Transverse colon (tissue), 3 donors: Measurements from ENCODE around the gene SH3BP5.

Experiments used
- CTCF ChIP-seq, 5 experiments: fragments of 200-600 bp in 3 of 5; fragments of 450-650 bp in 2 of 5; sonication (generic) in 3 of 5; IDR thresholded peaks; 1 replicate in 2 of 5; 2 replicates in 3 of 5; pipeline ENCODE4 v1.5.1; 2016 to 2017; ENCODE audit warnings: antibody characterized with exemption in 5 of 5, inconsistent platforms in 3 of 5, mild to moderate bottlenecking in 2 of 5, moderate library complexity in 1 of 5
- EP300 ChIP-seq: sonication (generic); formaldehyde crosslinking; IDR thresholded peaks from one replicate; pipeline ENCODE4 v1.6.1; 2017; ENCODE audit warnings: antibody characterized with exemption, low read depth
- POLR2A ChIP-seq: fragments of 450-650 bp; IDR thresholded peaks from one replicate; pipeline ENCODE4 v1.6.1; 2016; ENCODE audit warnings: antibody characterized with exemption, mild to moderate bottlenecking, moderate library complexity

- no peak for TF ChIP-seq CTCF (IDR thresholded peaks at IDR 0.05)
- no peak for TF ChIP-seq POLR2A
- no peak for TF ChIP-seq EP300
These were observed 24.8 kb downstream of the SH3BP5 start for GRCh38 chr3:15307580-15307979.
